Adrenal gland (tissue), 5 donors: ENCODE data around the gene PHF13.

Source experiments
- POLR2A ChIP-seq, 2 donors: fragments of 450-650 bp; IDR thresholded peaks; one replicate each; pipeline ENCODE4 v1.6.1; 2017; ENCODE audit warnings: antibody characterized with exemption in 2 of 2, mild to moderate bottlenecking in 2 of 2, moderate library complexity in 1 of 2
- TF ChIP-seq, protein P1 (sequence below), 6 experiments: fragments of 450-650 bp in 4 of 6; fragments of 200-600 bp in 2 of 6; sonication (generic) in 1 of 6; IDR thresholded peaks; 1 replicate in 5 of 6; 2 replicates in 1 of 6; pipeline versions ENCODE4 v1.5.1 to v1.8.0; 2016 to 2021; ENCODE audit warnings: antibody characterized with exemption in 6 of 6, mild to moderate bottlenecking in 2 of 6, moderate library complexity in 1 of 6
- donor health status: DM: no; HTN: no; CAD: no.

DNA sequence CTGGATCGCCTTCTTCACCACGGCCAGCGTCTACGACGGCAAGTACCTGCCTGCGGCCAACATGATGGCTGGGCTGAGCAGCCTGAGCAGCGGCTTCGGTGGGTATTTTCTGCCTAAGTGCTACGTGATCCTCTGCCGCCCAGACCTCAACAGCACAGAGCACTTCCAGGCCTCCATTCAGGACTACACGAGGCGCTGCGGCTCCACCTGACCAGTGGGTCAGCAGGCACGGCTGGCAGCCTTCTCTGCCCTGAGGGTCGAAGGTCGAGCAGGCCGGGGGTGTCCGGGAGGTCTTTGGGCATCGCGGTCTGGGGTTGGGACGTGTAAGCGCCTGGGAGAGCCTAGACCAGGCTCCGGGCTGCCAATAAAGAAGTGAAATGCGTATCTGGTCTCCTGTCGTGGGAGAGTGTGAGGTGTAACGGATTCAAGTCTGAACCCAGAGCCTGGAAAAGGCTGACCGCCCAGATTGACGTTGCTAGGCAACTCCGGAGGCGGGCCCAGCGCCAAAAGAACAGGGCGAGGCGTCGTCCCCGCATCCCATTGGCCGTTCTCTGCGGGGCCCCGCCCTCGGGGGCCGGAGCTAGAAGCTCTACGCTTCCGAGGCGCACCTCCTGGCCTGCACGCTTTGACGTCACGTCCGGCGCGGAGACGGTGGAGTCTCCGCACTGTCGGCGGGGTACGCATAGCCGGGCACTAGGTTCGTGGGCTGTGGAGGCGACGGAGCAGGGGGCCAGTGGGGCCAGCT, 34.0 kb upstream of the PHF13 start, which contains the start of gene ZBTB48:
- TF ChIP-seq, protein P1, sequence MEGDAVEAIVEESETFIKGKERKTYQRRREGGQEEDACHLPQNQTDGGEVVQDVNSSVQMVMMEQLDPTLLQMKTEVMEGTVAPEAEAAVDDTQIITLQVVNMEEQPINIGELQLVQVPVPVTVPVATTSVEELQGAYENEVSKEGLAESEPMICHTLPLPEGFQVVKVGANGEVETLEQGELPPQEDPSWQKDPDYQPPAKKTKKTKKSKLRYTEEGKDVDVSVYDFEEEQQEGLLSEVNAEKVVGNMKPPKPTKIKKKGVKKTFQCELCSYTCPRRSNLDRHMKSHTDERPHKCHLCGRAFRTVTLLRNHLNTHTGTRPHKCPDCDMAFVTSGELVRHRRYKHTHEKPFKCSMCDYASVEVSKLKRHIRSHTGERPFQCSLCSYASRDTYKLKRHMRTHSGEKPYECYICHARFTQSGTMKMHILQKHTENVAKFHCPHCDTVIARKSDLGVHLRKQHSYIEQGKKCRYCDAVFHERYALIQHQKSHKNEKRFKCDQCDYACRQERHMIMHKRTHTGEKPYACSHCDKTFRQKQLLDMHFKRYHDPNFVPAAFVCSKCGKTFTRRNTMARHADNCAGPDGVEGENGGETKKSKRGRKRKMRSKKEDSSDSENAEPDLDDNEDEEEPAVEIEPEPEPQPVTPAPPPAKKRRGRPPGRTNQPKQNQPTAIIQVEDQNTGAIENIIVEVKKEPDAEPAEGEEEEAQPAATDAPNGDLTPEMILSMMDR (IDR thresholded peaks at IDR 0.05), result no peak
- TF ChIP-seq POLR2A (IDR thresholded peaks at IDR 0.05), result peak; percentile 75 to 92
